Breast epithelium (tissue), 4 donors: ENCODE data around the gene DTNB. TPM values are rescaled to one million over a fixed set of nuclear protein-coding genes. Genes with fewer than 3 reads are reported as not detected.

Experiments
- DNase-seq, 2 donors: peaks; one replicate each; pipeline ENCODE4 v3.0.0-alpha.2; 2019; ENCODE audit warnings: low spot score in 2 of 2
- H3K27ac ChIP-seq, 2 donors: fragments of 200-600 bp; sonication (generic) in 1 of 2; one replicate each; pipeline ENCODE4 v1.5.1; 2016 to 2019; ENCODE audit warnings: mild to moderate bottlenecking in 1 of 2
- H3K27me3 ChIP-seq, 2 donors: fragments of 200-600 bp; sonication (generic) in 1 of 2; one replicate each; pipeline versions ENCODE4 v1.5.1 to v1.6.0; 2017 to 2019; ENCODE audit warnings: control low read depth in 1 of 2, mild to moderate bottlenecking in 1 of 2
- H3K36me3 ChIP-seq: fragments of 200-600 bp; one replicate; pipeline ENCODE4 v1.5.1; 2019
- H3K4me1 ChIP-seq, 2 donors: fragments of 200-600 bp; sonication (generic); one replicate each; pipeline ENCODE4 v1.5.1; 2016 to 2019; ENCODE audit warnings: control low read depth in 1 of 2
- H3K4me3 ChIP-seq, 3 donors: fragments of 200-600 bp; sonication (generic); 1 replicate in 2 of 3; 2 replicates in 1 of 3; pipeline ENCODE4 v1.5.1; 2016 to 2019; ENCODE audit warnings: mild to moderate bottlenecking in 3 of 3, moderate library complexity in 2 of 3
- H3K9me3 ChIP-seq, 2 donors: fragments of 200-600 bp; sonication (generic) in 1 of 2; one replicate each; pipeline ENCODE4 v1.5.1; 2016 to 2019; ENCODE audit warnings: control low read depth in 1 of 2
- CTCF ChIP-seq, 3 donors: fragments of 450-650 bp; IDR thresholded peaks; one replicate each; pipeline ENCODE4 v1.5.1; 2016 to 2017; ENCODE audit warnings: antibody characterized with exemption in 3 of 3, mild to moderate bottlenecking in 3 of 3, moderate library complexity in 3 of 3
- POLR2A ChIP-seq: fragments of 450-650 bp; IDR thresholded peaks from one replicate; pipeline ENCODE4 v1.6.1; 2016; ENCODE audit warnings: antibody characterized with exemption, mild to moderate bottlenecking, moderate library complexity
- POLR2AphosphoS5 ChIP-seq, 3 donors: sonication (generic); formaldehyde crosslinking; IDR thresholded peaks; one replicate each; pipeline ENCODE4 v1.6.1; 2017; ENCODE audit warnings: antibody characterized with exemption in 3 of 3
- intact Hi-C: fragments of 100-400 bp; cut with DNase I; formaldehyde crosslinking; loops from one replicate; pipeline ENCODE4 v1.15.1; 2023; ENCODE audit warnings: low total_unique reads
- total RNA-seq, 3 donors: library from RNA; depleted of rRNA; stranded (reverse); fragments of >200 nt; gene quantifications; one replicate each; pipeline ENCODE4 v1.1.0, GENCODE V29; 2016

DTNB gene
- total RNA-seq, 3 donors from 2014 or later, result 7.8 to 63.4 (median 44.9) TPM

GRCh38 chr2:25379535-25379934 is 293.8 kb downstream of the DTNB start:
- H3K4me3 ChIP-seq, result no peak overlapping the region
- no peaks in the 10 kb centered on the region for H3K9me3 ChIP-seq
- no peak overlapping the region for H3K27ac ChIP-seq
- peaks cover 3 to 8% of the 10 kb centered on the region in 2 donors for H3K4me1 ChIP-seq
- no peaks in the 10 kb centered on the region for H3K27me3 ChIP-seq
- TF ChIP-seq POLR2A (no peak), CTCF (IDR thresholded peaks at IDR 0.05) (no peak), POLR2AphosphoS5 (IDR thresholded peaks at IDR 0.05) (no peak)
- peak in 1 of 2 donors; percentile 19 for DNase-seq
- no peaks in the 10 kb centered on the region for H3K36me3 ChIP-seq
- intact Hi-C loops, result no loop called here

DNA sequence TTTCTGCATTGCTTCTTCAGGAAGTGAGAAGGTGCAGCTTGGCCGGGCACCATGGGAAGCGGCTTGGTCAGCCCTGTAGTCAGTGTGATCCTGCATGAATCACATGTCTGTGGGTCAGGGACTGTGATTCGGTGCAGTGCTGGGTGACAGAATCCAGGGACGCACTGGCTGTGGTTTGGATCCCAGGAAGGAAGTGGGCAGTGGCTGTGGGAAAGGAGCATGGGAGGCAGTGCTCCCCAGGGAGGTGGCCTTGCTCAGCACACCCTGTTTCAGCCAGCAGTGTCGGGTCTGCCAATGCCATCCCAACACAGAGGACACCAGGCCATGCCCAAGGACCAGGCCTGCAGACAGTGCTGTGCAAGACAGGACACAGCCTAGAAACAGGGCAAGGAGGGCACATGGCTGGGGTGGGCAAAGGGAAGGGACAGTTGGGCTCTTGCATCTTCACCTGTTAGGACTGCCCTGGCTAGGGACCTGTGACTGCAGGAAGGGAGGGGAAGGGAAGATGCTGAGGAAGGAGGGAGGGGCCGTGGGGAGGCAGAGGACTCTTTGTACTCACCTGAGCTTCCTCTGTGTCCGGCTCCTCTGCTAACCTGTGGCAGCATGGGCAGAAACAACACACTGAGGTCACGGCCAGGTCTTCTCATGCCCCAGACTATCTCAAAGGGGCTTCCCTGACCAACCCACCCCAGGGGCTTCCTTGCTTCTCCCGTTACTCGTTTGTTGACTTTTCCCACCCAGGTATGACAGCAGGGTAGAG is 294.5 kb downstream of the DTNB start:
- no peak overlapping the region for H3K4me3 ChIP-seq
- H3K27ac ChIP-seq, result no peak overlapping the region
- intact Hi-C loops, result no loop called here

GRCh38 chr2:25377822-25378421 is 295.5 kb downstream of the DTNB start:
- H3K4me1 ChIP-seq, result peaks cover 3 to 8% of the 10 kb centered on the region in 2 donors
- intact Hi-C loops, result no loop called here
- no peak overlapping the region for H3K4me3 ChIP-seq
- H3K27me3 ChIP-seq, result no peaks in the 10 kb centered on the region
- H3K36me3 ChIP-seq, result no peaks in the 10 kb centered on the region
- no peak for TF ChIP-seq POLR2AphosphoS5 (IDR thresholded peaks at IDR 0.05)
- DNase-seq, result peak in 1 of 2 donors; percentile 31
- no peak overlapping the region for H3K27ac ChIP-seq
- H3K9me3 ChIP-seq, result no peaks in the 10 kb centered on the region

More for the DNA sequence above, 294.5 kb downstream of the DTNB start:
- DNase-seq, result peak in 1 of 2 donors; percentile 48
- Histone ChIP-seq H3K4me1 (peaks cover 3 to 8% of the 10 kb centered on the region in 2 donors), H3K36me3 (no peaks in the 10 kb centered on the region), H3K27me3 (no peaks in the 10 kb centered on the region), H3K9me3 (no peaks in the 10 kb centered on the region)
- TF ChIP-seq POLR2AphosphoS5 (IDR thresholded peaks at IDR 0.05), result no peak
- TF ChIP-seq CTCF (IDR thresholded peaks at IDR 0.05), result no peak
- TF ChIP-seq POLR2A, result no peak

DNA sequence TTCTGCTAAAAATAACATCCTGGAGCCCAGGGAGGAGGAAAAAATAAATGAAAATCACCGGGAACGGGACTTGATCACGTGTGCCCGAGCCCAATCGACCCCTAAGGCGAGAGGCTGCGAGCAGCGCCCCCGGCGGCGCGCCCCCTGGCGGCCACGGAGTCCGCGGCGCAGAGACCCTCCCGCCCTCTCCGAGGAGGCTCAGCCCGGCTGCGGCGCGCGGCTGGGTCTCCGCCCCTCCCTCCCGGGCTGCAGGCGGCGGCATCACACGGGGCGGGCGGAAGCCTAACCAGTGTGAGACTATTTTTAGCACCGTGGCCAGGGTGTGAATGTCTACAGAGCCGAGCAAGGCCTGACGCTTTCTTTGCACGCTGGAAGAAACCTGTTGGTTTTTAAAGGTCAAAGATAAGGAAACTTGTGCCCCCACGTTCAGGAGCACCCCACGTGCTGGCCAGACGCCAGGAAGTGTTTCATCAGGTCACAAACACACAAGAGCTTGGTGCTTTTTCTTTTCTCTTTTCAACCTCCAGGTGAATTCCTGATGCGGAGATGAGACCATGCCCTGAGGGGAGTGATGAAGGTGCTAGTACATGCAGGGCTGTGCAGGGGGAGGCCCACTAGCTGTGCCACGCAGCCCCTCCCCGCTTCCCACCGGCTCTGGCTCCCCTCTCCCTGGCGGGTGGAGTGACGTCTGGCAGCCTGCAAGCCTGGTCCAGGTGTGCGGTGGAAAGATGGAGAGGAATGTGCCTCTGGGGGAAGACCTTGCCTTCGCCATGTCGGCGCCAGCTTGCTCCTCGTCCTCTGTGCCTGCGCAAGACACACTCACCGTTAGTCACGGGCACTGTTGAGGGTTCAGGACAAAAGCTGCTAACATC is 296.4 kb downstream of the DTNB start:
- peak; percentile 66 to 68 for DNase-seq
- Histone ChIP-seq H3K9me3 (no peaks in the 10 kb centered on the region), H3K27ac (peak overlapping the region; percentile 16 to 40), H3K4me3 (peak overlapping the region; percentile 17 to 52 (median 30)), H3K4me1 (peaks cover 3 to 8% of the 10 kb centered on the region in 2 donors), H3K27me3 (no peaks in the 10 kb centered on the region), H3K36me3 (no peaks in the 10 kb centered on the region)
- intact Hi-C loops, result no loop called here
- TF ChIP-seq POLR2AphosphoS5 (IDR thresholded peaks at IDR 0.05) (peak in 1 of 3 donors; percentile 19), CTCF (IDR thresholded peaks at IDR 0.05) (peak; percentile 44 to 87 (median 72)), POLR2A (no peak)

DNA sequence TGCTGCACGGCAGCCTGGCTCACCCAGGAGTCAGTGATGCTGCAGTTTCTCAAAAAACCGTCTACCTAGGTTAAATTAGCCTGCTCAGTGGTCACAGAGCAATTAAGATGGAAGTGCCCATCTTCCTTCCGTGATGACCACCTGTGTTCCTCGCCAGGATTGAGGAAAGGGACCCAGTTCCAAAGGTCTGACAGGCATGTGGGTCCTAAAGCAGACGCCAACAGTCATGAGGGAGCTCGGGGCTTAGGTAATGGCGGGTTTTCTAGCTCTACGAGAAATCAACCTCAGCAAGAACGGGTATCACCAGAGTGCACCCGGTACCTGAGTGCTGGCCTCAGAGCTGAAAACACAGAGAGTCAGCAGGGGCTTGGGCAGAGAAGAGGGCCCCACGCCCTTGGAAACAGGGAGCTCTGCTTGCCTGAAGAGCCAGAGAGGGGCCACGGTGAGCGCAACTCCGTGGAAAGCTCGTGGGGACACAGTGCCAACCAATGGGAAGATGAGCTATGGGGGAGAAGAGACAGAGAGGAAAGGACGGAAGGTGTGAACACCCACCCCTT is 297.3 kb downstream of the DTNB start:
- H3K9me3 ChIP-seq, result no peaks in the 10 kb centered on the region
- H3K4me1 ChIP-seq, result peaks cover 3 to 8% of the 10 kb centered on the region in 2 donors
- intact Hi-C loops, result no loop called here
- peak overlapping the region in 1 of 3 donors; percentile 52 for H3K4me3 ChIP-seq
- TF ChIP-seq CTCF (IDR thresholded peaks at IDR 0.05), result no peak
- TF ChIP-seq POLR2A, result no peak
- no peak for TF ChIP-seq POLR2AphosphoS5 (IDR thresholded peaks at IDR 0.05)
- no peaks in the 10 kb centered on the region for H3K27me3 ChIP-seq
- DNase-seq, result peak in 1 of 2 donors; percentile 30
- H3K36me3 ChIP-seq, result no peaks in the 10 kb centered on the region
- no peak overlapping the region for H3K27ac ChIP-seq
